Myocyte (in vitro differentiated cells): Measurements from ENCODE around the gene EFR3B. TPM values are rescaled to one million over a fixed set of nuclear protein-coding genes. Genes with fewer than 3 reads are reported as not detected.
A peak's percentile ranks its signal among the peaks of the same experiment; 100 is the strongest.

Source experiments
- DNase-seq: peaks from one replicate; pipeline ENCODE4 v3.0.0-alpha.2; 2012; ENCODE audit warnings: low read depth
- total RNA-seq: library from RNA; depleted of rRNA; stranded (reverse); fragments of >200 nt; gene quantifications from 2 replicates; pipeline ENCODE4 v1.2.3, GENCODE V29; 2014

EFR3B gene
- total RNA-seq, 1 donor from 2014 or later = 0.45 TPM

DNA sequence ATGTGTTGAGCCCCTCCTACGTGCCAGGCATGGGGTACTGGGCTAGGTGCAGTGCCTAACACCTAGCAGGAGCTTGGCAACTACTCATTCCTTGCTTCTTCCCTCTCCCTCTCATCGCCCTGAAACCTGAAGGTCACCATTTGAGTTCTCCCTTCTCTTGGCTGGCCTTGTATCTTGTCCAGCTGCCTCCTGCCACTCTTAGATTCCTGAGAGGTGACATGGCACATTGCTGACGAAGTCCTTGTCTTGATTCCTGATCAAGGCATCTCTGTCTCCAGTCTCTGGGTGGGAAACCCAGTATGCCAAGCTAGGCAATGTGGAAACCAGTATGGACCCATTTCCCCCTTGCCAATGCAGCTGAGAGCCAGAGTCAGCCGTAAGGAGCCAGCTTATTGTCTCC is 9.0 kb upstream of the EFR3B start:
- peak; percentile 41 for DNase-seq

DNA sequence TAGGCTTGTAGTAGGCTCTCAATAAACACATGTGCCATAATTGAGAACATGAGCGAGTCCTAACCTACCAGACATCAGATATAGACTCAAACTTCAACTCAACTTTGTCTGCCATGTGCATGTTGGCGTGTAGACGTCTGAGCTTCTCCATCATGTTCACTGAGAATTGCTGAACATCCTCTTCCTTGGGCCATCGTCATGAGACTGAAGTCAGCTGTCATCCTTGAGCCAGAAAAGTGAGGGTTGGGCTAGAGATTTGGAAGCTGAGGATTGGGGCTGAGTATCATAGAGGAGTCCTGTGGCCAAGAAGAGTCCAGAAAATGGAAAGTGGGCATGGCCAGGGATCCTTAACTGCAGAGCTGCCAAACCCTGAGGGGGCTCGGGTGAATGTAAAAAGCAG is 7.8 kb upstream of the EFR3B start:
- no peak for DNase-seq

DNA sequence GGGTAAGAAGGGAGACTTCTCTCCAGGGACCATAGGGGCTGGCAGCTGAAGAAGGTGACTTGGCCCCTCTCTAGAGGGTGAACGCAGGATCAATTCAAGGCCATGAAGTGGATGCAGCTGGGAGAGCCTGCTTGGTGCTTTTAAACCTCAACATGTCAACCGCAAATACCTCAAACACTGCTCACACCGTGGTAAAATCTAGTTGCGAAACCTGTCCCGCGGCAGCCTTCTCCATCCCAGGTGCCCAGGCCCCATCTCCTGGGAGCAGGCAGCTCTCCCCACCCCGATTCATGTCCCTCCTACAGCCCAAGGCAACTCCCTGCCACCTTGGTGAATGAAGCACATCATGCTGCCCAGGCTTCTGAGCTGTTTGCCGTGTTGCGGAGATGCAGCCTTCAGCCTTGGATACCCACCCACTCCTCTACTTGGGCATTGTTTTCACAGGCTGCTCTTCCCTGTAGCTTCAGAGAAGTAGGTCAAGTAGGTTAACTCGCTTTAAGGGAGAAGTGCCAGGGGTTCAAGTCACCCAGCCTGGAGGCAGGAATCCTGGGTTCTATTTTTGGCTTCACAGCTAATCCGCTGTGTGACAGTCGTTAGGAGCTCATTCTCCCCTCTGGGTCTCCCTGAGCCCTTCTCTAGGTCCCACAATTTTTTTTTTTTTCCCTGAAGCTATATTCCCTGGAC is 6.2 kb upstream of the EFR3B start:
- no peak for DNase-seq

DNA sequence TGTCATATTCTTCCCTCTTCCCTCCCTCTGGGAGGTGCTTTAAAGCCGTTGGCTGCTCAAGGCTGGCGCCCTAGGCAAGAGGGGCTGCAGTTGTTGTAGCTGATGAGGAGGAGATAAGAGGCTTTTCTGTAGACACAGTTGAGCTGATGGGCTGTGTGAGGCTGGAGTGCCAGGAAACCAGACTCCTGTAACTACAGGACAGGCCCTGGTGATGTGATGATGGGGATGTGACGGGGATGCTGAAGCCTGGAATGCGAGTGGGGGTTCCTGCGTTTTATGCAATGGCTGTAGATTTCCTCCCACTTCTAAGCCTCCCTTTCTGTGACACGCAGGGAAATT is 5.7 kb upstream of the EFR3B start:
- no peak for DNase-seq

DNA sequence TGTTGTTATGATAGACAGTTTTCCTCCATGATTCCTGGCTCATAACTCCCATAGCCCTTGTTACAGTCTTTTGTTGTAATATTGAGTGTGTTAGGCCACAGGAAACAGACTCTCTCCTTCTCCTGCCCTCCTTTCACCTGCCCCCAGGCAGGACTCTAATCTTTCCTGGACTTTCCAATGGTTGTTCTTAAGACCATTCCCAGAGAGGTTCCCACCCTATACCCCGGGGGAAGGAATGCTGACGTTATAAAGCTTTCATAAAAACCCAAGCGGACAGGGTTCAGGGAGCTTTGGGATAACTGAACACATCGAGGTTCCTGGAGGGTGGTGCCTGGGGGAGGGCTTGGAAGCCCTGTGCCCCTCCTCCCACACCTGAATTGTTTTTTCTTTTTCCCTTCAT is 2.8 kb upstream of the EFR3B start:
- no peak for DNase-seq

GRCh38 chr2:25041307-25041927 is 459 bp upstream of the EFR3B start:
- peak; percentile 39 for DNase-seq

DNA sequence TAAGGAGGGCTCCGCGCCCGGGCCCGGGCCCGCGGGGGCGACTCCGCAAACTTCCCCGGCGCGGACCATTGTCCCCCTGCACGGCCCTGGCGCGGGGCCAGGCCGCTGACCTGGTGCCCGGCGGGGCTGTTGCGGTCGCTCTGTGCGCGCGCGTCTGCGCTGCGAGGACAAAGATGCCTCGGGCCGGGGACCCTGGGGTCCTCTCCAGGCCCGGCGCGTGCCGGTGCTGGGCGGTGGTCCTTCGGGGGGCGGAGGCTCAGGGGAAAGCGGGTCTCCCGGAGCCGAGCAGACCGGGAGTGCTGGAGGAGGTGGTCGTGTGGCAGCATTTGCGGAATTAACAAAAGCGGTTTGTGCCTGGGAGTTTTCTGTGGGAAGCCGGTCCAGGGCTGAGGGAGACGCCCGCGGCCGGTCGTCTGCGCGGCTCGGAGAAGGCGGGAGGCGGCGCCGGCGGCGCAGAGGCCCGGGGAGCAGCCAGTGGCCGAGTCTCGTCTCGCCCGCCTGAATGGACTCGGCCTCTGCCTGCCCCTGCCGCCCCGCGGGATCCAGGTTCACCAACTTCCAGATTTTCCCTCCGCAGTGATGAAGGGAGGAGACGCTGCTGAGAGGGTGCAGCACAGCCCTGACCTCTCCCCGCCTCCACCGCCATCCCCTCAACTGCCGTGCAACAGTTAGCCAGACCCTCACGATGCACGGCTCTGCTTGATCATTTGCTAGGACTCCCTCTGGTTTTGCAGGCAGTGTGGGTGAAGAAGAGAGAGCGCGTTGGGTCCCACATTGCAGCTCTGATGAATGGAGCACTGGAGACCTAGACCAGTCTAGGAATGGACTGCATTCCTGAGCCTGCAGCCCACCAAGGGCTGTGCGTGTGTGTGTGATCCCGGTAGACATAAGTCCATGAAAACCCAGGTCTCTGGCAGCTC is 705 bp downstream of the EFR3B start:
- peak; percentile 29 for DNase-seq

DNA sequence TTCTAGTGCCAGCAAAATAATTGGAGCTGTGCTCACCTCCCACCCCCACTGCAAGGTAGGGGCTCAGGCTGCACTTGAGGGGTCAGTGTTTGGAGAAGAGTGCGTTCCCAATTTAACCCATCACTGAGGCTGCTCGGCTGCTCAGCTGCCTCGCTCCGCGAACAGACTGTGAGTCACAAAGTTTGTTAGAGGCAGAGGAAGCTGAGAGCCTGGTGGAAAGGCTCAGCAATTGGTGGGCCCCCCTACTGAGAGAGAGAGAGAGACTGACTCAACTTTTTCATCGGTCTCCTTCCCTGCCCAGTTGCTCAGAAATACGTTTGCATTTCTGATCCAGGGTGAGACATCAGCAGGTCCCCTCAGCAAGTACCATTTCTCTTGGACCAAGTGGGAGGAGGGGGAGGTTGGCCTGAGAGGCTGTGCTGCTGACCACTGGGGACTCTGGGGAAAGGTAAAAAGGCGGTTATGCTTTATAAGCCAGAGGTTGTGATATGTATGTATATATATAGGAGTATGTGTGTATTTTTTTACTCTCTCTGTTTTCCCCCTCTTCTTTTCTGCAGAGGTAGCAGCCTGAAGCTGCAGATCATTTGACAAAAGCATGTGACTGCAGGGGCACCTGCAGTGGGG is 1.5 kb downstream of the EFR3B start:
- DNase-seq = peak; percentile 65

- no peak for DNase-seq
Measured at GRCh38 chr2:25044011-25044410, 2.1 kb downstream of the EFR3B start.

DNA sequence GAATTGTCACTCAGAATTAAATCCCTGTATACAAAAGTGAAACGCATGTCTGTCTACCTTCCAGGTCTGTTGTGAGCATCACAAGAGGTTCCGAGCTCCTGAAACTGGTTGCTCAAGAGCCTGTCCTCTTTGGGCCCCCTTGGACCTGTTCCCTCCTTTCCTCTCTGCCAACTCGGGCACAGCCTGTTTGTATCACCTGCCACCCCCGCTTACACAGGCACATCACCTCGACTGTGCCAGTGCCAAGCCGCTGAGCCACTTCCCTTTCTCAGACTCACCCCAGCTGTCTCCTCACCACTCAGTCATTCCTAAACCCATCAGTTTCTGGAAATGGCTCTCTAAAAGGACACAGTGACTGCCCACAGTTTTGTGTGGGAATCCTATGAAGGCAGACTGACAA is 3.1 kb downstream of the EFR3B start:
- DNase-seq = no peak

GRCh38 chr2:25049422-25049821 is 7.5 kb downstream of the EFR3B start:
- DNase-seq = no peak

DNA sequence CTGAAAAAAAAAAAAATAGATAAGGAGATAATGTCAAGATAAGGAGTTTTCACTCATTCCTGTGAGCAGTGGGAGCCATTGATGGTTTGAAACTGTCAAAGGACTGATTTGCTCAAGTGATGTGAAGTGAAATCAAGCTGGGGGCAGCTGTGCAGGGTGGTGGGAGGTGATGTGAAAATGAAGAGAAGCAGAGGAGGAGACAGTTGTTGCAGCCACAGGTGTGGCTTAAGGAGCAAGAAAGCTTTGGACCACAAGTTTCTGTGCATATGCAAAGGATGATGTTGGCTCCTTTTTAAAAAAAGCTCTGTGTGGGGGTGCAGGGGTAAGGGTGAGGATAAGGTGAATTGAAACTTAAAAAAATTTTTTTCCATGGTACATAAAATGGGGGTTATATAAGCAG is 8.3 kb downstream of the EFR3B start:
- DNase-seq = no peak

- no peak for DNase-seq
Measured at GRCh38 chr2:25053041-25053440, 11.2 kb downstream of the EFR3B start.

DNA sequence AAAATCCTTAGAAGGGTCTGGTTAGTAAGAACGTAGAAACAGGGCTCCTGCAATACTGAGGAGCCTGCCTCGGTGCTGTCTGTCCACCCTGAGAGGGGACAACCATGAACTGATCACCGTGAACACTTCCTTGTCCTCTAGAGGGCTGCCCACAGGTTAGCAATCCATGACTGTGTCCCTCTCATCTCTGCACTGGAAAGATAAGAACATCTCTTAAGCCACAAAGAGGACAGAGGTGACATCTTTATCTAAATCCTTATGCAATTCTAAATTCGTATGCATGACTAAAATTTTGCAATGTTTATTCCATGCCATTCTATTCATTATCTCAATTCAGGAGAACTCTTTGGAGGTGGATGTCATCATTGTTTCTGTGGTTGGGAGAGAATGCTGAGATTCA is 12.8 kb downstream of the EFR3B start:
- no peak for DNase-seq

GRCh38 chr2:25055376-25055920 is 13.6 kb downstream of the EFR3B start:
- no peak for DNase-seq

DNA sequence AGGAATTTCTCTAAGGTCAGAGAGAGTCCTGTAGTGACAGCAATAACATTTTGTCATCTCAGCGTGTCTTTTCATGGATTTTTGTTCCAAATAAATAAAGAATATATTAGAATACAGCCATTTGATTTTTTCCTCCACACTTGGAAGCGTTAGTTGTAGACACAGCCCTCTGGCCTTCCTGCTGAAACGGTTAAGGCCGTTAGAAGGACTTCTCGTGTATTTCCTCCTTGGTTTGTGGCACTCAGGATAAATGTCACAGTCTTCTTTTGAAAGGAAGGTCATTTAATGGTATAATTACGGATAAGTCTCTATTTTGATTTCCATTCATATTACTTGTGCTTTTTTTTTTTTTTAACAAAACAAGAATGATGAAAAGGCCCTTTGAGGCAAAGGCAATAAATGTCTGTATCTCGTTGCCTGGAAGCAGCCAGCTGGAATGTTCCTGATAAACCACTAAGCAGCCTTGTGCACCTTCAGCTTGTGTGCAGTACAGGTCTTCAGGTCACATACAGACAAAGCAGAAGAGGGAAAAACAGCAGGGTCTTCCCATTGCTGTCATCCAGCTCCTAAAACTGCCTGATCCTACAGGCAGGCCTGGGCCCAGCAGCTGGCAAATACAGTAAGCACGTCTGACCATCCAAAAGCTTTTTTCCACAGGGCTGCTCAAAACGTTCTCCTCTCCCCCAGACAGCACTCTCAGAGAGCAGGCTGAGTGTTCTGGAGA is 14.4 kb downstream of the EFR3B start:
- DNase-seq = no peak

DNA sequence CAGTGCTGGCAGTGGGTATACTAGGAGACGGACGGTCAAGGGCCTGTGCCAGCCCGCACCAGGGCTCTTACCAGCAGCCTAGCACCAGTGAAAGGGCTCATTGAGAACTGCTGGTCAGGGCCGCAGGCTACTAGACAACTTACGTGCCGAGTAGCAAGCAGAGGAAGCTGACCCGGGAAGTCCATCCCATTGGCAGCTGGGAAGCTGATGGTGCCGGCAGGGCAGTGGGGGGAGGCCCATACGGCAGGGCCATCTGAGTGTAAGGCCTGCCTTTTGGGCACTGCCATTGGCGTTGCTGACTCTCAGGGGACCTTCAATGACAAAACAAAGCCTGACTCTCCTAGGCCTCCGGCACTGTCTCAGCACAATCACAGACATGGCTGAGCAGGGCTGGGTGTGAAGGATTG is 20.6 kb downstream of the EFR3B start:
- DNase-seq = no peak

GRCh38 chr2:25063876-25064660 is 22.2 kb downstream of the EFR3B start:
- peak; percentile 47 for DNase-seq

- DNase-seq = no peak
Measured at GRCh38 chr2:25065768-25066167, 23.9 kb downstream of the EFR3B start.

DNA sequence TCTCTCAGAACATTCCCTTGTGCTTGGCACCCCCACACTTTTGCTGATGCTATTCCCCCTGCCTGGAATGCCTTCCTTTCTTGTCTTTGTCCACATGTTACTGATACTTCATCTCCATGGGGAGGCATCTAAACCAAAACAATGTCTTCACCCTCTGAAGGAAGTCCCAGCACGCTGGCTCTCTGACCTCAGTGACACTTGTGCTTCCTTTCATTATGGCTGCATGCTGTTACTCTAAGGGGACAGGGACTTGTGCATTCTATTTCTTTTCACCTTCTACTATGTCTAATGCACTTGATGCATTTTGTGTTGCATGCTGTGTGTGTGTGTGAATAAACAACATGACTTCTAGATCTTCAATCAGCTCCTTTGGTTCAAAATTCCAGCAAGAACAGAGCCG is 24.6 kb downstream of the EFR3B start:
- no peak for DNase-seq
